GM13976 (cell line): ENCODE measurements around the gene PHACTR1.

Experiments
- DNase-seq: peaks from one replicate; pipeline ENCODE4 v3.0.0; 2012; ENCODE audit warnings: low spot score
- CTCF ChIP-seq: IDR thresholded peaks from 2 replicates; pipeline ENCODE4 v1.5.1; 2012; ENCODE audit warnings: borderline replicate concordance, mild to moderate bottlenecking; ENCODE audit not compliant: insufficient read depth; ENCODE audit errors: extremely low read depth, missing control alignments, control extremely low read depth
- in situ Hi-C: fragments of 300-500 bp; cut with MboI; formaldehyde crosslinking; loops from one replicate; pipeline ENCODE4 v1.12.0; 2022; ENCODE audit warnings: low sequenced_read_pairs, mixed read lengths, inconsistent platforms; ENCODE audit not compliant: unreplicated experiment

Gene PHACTR1

GRCh38 chr6:13278164-13278563 is 561.6 kb downstream of the PHACTR1 start:
- TF ChIP-seq CTCF, result no peak
- no peak for DNase-seq

DNA sequence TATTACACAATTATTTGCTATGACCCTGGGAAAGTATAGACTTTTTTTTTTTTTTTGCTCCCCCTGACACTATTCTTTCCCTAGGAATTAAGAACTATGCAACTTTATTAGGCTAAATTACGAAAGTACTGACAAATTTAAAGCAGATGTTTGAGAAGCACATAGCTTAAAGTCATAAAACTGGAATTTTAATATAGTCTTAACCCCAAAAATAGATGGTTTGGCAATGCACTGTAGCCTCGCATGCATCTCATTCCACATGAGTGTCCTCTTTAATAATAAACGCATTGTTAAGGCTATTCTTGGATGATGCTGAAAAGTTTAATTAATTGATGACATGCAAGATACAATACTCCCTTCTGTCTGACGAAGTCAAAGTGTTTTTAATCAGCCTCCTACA is 562.4 kb downstream of the PHACTR1 start:
- DNase-seq, result no peak
- in situ Hi-C loops, result no loop called here
- no peak for TF ChIP-seq CTCF

More at GRCh38 chr6:13278164-13278563, 561.6 kb downstream of the PHACTR1 start:
- in situ Hi-C loops, result no loop called here

DNA sequence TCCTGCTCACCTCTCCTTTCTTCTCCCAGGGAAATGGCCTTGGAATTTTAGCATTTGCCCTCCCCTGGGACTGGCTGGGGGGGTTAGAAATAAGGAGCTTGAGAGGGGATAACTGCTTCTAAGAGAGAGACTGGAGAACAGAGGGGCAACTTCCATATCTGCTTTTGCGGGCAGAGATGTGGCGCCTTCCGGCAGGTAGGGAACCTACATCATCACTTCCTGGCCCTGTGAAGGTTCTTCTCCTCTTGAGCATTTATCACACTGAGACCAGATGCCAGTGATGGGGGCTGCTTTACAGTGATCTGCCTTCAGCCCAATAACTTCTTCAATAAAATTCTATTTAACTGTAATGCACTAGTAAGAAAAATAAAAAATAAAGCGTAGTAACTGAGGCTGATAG is 563.7 kb downstream of the PHACTR1 start:
- in situ Hi-C loops, result no loop called here
- no peak for TF ChIP-seq CTCF
- DNase-seq, result no peak

DNA sequence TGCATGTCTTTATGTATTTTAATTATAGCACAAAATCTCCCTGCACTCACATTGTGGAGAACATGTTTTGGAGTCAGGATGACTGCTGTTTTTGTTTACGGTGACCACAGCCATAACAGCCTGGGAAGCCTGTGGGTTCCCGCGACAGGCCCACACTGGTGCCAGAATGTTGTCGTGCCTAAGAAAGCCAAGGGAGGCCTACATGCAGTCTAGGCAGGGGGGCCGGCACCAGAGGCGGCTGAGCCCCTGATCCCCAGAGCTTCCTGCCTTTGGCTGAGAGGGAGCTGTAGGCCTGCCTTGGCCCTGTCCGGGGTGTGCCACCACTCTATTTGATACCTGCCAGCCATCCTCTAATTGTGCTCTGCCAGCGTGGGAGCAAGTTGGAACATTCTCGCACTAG is 565.1 kb downstream of the PHACTR1 start:
- no peak for DNase-seq
- in situ Hi-C loops, result no loop called here
- TF ChIP-seq CTCF, result no peak

DNA sequence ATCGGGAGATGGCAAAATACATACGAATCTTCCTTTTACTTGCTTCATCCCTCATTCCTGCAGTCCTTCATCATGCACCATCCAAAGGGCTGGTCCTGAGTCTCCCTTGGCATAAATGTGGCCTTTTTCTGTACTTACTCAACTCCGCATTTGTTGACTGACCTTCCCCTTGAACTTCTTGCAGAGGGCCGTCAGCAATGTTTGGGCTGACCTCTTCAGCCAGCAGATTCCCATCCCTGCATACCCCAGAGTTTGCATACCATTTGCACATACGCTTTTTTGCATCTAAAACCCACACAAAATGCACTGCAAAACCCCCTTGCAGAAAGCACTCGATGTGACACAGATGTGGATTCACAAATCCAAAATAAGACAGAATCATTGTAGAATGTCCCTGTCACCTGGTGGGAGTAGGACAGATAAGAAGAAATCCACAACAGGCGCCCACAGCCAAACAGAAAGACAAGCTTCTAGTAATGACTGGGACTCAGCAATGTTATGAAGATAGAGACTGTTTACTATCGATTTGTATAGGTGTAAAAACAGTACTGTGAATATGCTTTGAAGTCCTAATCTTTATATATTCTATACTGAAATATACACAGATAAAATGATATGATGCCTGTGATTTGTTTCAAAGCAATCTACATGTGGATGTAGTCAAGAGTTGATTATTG is 566.0 kb downstream of the PHACTR1 start:
- no peak for DNase-seq
- no peak for TF ChIP-seq CTCF
- in situ Hi-C loops, result no loop called here

DNA sequence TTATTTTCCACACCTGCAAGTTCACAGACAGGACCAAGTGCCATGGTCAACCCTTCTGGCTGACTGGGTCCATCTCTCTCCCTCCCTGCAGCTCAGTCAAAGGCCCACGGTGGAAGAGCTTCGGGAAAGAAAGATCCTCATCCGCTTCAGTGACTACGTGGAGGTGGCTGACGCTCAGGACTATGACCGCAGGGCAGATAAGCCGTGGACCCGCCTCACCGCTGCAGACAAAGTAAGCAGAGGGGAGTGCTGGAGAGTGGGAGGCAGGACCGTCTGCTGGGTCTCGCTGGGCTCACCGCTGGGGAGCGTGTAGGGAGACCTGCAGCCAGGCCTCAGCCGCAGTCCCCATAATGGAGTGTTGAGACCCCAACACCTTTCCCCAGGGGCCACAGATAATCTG is 566.8 kb downstream of the PHACTR1 start:
- no peak for TF ChIP-seq CTCF
- in situ Hi-C loops, result no loop called here
- no peak for DNase-seq

DNA sequence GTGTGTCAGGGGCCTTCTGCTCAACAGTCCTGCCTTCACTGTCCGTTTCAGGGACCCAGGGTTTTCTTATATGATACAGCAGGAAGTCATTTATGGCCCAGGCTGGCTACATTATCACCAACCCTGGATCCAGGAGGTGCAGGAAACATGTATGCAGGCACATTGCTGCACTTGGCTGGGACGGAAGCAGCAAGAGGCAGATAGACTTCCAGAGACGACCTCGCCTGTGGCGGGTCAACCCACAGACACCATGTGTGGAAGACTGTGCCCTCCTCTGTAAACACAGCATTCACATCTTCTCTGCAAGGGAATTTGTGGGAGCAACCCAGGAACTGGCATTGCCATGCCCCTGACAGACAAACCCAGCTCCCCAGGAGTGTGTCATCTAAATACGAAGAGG is 568.1 kb downstream of the PHACTR1 start:
- no peak for DNase-seq
- no peak for TF ChIP-seq CTCF
- in situ Hi-C loops, result no loop called here
